Measurements from ENCODE around the gene TMX2.

DNA sequence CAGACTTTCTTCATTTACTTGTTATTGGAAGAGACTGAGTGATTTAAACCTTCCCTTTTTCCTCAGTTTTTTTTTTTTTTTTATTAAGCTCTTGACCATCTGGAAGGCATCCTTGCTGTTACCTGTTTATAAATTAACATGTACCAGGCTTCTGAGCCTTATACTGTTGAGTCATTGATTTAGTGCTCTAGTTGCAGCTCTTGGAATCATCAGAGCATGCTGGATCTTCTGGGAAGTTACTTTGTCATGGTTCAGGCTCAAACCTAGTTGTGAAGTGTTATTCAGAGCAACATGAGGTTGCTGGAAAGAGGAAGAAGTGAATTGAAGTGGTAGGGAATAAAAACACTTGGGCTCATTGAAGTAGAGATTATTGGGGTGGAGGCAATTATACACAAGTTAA, 38.1 kb upstream of the TMX2 start:
- TF ChIP-seq POLR2A (IDR thresholded peaks at IDR 0.05), result no peak
- TF ChIP-seq, protein P1, sequence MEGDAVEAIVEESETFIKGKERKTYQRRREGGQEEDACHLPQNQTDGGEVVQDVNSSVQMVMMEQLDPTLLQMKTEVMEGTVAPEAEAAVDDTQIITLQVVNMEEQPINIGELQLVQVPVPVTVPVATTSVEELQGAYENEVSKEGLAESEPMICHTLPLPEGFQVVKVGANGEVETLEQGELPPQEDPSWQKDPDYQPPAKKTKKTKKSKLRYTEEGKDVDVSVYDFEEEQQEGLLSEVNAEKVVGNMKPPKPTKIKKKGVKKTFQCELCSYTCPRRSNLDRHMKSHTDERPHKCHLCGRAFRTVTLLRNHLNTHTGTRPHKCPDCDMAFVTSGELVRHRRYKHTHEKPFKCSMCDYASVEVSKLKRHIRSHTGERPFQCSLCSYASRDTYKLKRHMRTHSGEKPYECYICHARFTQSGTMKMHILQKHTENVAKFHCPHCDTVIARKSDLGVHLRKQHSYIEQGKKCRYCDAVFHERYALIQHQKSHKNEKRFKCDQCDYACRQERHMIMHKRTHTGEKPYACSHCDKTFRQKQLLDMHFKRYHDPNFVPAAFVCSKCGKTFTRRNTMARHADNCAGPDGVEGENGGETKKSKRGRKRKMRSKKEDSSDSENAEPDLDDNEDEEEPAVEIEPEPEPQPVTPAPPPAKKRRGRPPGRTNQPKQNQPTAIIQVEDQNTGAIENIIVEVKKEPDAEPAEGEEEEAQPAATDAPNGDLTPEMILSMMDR (IDR thresholded peaks at IDR 0.05), result no peak

All from adrenal gland (tissue), 5 donors.